ENCODE measurements around the gene EPHA6.

The EPHA6 gene

DNA sequence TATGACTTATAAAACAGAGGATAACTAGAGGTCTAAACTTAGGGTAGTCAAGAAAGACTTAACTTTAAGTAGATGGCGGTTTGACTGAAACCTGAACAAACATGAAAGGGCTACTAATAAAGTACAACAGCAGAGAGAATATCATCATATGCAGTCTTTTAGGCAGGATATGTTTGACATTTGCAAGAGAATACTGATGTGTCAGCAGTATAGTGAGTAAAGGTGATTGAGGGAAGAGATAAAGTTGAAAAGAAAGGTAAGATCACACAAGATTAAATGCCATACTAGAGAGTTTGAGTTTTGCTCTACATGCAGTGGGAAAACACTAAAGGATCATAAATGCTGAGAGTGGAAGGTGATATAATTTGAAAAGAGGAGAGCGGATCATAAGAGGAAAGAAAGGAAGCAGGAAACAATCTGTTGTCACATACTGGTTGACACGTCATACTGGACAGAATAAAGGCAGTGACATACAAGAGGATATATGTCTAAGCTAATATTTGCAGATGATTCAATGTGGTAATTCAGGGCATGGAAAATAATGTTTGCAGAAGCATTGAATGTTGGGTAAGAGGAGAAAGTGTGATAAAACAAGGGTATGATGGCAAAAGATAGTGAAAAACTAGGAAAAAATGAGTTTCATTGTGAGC lies 223.0 kb downstream of the EPHA6 start:
- DNase-seq = peak; percentile 32

DNA sequence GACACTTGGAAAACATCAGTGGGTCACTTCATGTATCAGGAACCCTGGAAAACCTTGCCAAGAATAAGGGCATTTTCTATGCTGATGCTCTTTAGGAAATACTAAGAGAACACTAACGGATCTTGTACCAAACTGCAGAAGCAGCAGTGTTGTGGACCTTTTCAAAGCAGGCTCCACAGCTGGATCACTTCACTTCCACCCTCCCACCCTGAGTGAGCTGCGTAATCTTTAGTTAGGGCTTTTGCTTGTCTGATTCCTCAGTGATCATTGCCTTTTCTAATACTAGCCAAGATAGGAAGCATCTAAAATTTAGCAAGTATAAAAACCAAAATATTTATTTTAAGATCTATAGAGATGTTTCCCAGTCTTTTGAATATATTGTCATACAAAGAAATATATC lies 229.0 kb downstream of the EPHA6 start:
- no peak for DNase-seq

DNA sequence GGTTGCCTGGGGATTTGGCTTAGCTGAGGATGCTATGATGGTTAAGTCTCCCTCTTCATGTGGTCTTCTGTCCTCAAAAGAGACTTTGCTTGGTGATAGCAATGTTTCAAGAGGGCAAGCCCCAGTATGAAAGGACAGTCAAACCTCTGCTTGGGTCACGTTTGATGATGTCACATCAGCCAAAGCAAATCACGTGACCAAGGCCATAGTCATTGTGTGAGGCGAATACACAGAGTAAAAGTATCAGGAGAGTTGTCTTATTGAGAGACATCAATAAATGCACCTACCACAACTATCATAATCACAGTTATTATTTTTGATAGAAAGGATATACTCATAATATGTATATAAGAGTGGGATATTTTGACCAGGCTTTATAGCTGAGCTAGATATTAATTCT lies 243.0 kb downstream of the EPHA6 start:
- DNase-seq = no peak

DNA sequence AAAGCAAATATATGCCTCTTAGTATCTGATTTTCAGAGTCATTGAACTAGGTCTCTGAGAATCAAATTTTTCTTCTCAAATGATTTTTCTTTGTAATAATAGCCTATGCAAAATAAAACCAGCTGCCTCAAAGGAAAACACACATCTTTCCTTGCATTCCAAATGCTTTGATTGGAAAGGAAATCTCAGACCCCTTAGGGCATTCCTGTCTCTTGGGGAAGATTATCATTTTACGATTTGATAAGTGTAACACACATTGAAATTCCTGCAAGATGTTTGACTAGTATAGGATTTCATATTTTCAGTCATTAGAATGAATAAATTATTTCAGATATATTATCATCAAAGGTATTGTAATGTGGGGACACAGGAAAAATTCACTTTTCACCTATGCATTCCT lies 244.8 kb downstream of the EPHA6 start:
- DNase-seq = no peak

DNA sequence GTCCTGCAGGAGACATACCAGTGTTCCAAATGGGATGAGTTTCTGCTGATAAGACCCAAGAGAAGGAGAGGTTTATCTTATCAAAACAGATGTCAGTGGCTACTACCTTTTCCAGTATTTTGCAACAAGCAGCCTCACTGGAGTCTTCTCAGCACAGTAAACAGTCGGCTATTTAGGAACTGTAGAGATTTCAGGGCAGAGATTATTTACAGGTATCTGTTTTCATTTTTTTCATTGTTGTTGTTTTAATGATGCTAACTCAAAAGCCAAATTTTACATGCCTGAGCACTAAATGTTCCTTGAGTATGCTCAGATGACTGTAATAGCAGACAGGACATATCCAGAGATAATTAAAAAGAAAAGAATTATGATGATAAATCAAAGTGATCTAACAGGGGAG lies 252.1 kb downstream of the EPHA6 start:
- no peak for DNase-seq

DNA sequence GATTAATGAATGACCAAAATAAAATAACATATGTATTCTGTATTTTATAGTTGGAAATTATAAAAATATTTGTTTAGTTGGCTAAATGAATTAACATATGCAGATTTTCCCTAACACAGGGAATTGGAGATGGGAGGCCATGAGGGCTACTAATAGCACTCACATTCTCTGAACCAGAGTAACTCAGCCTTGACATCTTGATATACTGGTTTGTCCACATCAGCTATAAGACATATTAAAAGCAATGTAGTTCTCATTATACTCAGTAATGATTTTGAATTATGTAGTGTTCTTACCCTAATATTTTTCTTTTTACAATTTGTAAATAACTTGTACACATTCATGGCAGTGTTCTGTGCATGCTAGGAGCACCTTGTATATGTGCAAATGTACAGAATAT lies 255.9 kb downstream of the EPHA6 start:
- no peak for DNase-seq

DNA sequence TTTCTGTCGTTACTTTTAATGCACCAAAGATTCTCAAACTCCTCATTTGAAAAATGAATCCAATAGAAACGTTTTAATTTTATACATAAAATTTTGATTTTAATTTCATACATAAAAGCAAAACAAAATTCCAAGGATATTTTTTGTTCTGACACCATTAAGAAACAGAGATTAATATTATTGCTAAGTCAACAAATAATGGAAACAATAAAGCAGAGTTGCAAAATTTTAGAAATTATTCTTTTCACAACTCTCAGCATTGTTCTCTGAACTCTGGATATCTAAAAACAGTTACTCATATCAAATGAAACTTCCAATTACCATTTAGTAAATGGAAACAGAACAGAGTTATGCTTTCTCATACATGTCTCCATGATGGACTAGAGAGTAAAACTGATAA lies 260.2 kb downstream of the EPHA6 start:
- no peak for DNase-seq

DNA sequence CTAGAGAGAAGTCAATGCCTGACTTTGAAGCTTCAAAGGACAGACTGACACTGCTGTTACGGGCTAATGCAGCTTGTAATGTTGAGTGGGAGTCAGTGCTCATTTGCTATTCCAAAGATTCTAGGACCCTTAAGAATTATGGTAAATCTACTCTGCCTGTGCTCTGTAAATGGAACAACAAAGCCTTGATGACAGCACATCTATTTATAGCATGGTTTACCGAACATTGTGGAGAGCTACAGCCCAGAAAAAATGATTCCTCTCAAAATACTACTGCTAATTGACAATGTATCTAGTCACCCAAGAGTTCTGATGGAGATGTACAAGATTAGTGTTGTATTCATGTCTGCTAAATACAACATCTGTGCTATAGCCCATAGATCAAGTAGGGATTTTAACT lies 262.3 kb downstream of the EPHA6 start:
- DNase-seq = no peak

DNA sequence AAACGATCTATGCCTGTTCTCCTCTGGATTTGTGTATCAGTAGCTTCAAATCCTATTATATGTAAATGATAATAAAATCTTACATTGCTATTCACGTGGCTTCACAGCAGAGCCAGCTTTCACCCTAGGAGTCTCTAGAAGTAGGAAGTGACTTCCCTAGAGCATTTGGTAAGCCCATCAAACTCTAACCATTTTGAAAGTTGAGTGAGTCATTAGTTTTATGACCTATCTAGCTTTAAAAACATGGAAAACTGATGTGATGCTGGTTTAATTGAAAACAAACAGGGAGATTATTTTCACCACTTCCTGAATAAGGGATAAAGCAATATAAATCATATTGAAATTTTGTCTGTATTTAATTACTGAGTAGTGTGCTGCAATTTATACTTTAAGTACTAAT lies 275.2 kb downstream of the EPHA6 start:
- DNase-seq = no peak

DNA sequence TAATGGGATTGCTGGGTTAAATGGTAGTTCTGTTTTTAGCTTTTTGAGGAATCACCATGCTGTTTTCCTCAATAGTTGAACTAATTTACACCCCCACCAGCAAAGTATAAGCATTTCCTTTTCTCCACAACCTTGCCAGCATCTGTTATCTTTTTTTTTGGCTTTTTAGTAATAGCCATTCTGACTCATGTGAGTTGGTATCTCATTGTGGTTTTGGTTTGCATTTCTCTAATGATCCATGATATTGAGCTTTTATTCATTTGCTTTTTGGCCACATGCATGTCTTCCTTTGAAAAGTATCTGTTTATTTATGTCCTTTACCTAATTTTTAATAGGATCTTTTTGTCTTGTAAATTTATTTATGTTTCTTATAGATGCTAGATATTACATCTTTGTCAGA lies 288.2 kb downstream of the EPHA6 start:
- no peak for DNase-seq

DNA sequence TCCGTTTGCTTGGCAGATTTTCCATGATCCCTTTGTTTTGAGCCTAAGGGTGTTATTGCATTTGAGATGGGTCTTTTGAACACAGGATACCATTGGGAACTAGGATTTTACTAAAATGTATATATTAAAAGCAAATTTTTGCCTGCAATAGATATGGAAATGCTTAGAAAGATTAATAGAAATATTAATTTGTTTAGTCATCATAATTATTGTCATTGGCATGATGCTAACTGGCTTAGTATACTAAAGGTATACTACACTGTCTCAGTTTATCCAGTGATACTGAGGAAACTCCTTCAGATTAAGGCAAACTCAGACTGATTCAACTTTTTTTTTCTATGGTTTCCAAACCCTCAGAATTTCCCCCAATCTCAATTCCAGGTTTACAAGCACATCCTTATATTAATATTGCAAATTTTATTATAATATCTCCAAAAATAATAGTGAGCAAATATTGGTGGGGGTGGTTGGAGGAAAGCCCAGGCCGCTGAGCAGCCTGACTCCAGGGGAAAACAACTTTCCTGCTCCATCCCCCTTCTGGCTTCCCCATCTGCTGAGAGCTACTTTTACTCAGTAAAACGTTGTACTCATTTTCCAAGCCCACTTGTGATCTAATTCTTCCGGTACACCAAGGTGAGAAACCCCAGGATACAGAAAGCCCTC lies 291.7 kb downstream of the EPHA6 start:
- DNase-seq = no peak

DNA sequence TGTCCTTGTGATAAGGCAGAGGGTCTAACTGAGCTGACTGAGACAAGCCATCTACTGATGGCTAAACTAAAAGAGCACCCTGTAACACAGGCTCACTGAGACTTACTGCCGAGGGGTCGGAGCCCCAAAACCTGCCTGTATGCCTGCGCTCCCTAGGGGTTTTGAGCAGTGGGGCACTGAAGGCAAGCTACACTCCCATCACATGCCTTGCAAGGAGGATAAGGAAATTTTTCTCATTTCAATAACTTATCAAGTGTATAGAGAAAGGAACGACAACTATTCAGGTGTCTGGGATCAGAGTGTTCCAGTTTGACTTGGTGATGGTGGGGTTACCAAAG lies 292.2 kb downstream of the EPHA6 start:
- DNase-seq = no peak

DNA sequence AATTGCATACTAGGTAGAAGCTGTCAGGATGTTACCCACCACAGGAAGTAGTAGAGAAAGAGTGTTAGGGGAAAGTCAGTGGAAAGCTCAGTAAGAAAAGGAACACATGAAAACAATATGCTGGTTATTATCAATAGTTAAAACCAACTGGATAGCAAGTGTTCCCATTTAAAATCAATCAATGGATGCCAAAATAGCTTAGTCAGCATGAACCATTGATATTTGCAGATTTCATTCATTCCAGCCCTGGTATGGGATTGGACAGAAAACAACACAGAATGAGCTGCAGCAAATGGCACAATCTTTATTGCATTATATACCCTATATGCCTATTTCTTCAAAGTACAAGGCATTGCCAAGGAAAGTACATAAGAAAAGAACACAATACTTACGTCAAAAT lies 293.7 kb downstream of the EPHA6 start:
- DNase-seq = no peak

DNA sequence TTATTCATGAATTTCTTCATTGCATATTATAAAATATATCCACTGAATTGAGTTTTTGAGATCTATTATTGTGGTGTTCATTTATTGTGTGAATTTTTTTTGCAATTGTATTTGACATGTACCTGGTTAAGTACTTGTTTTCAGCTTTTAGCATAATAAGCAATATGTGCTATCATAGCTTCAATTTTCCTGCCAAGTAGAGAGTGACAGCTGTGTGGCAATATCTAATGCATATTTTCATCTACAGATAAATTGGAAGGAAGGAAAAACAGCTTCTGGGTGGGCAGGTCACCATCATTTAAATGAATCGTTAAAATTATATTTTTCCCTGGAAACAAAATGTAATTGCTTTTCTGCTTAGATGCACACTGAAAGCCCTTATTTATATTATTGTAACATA lies 296.9 kb downstream of the EPHA6 start:
- no peak for DNase-seq

DNA sequence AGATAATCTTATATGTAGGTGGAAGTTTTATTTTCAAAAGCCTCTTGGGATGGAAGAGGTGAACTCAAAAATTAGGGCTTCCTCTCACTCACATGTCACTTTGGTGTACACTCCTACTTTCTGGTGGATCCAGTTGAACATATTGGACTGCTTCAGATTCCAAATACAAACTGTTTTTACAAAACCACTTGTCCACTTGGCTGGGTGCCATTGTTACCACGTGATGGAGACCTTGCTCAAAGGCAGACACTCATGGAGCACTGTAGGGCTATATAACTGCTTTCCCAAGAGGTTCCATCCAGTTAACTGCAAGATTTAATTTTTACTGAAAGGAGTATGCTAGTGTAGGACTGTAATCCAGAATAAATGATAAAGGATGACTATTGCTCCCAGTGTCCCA lies 307.0 kb downstream of the EPHA6 start:
- DNase-seq = no peak

DNA sequence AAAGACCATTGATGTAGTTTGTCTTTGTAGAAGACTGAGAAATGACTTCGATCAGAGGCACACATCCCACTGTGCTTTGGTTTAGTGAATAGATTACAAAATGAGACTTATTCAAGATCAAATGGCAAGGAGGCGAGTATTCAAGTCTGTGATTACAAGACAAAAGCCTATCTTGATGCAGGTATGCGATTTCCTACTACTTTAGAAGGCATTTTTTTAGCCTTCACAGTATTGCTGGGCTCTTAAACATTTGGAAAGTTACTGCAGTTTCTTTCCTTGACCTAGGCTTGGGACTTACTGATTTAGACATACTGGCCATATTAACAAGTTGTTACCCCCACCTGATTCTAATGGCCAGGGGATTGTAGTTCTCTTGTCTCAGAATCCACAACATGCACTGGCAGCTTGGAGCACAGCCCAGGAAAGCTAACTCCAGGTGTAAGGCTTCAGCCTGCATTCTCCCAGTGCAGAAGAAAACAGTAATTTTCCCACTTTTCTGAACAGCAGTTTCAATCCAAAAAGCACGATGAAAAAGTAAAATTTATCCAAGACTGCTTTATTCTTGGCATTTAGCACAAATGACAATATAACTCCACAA lies 311.6 kb downstream of the EPHA6 start:
- DNase-seq = no peak

DNA sequence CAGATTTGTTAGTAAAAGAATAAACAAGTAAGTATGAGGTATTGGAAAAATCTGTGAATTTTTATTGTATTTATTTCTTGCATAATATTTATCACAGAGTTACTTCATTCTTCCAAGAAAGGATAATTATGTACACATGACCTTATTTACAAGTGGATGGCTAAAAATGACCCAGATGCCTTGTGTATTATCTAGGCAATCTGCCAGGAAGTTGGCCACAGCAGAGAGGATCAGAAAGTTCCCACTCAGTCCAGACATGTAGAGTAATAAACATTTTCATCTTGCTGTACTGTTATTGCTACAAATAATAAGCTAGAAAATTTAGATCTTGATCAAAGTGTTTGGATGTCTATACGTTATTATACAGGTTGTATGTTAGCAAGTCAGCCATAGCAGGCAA lies 317.1 kb downstream of the EPHA6 start:
- no peak for DNase-seq

DNA sequence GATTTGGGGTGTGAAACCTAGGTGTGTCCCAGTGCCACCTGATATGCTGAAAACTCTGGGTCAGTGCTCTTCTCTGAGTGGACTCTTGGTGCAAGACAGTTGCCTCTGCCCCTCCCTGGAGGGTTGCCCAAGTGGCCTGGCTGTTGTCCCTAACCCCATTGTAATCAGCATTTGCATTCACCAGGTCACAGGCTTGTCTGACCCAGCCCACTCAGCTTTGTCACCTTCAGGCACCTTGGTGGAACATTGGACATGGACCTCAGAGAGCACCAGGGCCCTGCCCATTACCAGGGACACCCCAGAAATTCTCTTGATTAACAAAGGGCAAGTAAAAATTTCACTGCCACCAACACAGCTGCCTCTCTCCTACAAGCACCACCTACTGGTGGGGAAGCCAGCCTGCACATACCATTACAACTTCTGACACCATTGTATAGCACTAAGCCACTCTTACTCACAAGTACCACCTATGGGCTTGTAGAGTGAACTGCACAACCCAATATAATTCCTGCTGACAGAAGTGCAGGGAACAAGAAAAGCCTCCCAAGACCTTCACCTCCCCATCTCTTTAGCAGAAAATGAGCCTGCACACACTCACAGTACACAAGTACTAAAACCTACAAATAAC lies 324.6 kb downstream of the EPHA6 start:
- DNase-seq = no peak

DNA sequence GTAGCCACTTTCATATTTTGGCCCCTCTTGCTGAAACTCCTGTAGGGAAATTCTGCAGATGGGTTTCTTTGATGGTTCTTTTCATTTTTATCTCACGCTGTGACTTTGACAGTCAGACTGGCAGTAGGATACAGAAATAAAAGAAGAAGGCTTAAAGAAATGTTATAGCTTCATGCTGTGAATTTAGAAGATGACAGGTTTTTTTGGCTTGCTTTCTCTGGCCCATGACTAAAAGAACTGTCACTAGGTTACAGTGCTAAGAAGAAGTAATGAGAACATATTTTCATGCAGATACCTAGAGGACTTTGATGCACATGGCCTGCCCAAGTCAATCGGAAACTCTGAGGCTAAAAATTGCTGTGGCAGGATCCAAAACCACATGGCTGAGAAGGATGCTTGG lies 334.5 kb downstream of the EPHA6 start:
- no peak for DNase-seq

DNA sequence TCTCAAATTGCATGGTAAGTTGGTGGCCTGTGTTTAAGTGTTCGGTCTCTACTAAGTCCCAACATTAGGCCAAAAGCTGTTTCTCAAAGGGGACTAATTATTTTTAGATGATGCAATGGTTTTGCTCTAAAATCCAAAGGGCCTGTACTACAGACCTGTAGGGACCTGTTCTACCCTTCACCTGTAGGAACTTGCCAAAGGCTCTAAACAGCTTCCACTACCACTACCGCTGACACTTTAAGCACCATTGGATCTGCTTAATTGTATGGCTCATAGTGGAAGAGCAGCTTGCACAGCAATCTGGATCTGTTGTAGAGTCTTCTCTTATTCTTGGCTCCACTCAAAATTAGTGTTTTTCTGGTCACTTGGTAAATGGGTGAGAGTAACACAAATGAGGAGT lies 346.8 kb downstream of the EPHA6 start:
- no peak for DNase-seq

DNA sequence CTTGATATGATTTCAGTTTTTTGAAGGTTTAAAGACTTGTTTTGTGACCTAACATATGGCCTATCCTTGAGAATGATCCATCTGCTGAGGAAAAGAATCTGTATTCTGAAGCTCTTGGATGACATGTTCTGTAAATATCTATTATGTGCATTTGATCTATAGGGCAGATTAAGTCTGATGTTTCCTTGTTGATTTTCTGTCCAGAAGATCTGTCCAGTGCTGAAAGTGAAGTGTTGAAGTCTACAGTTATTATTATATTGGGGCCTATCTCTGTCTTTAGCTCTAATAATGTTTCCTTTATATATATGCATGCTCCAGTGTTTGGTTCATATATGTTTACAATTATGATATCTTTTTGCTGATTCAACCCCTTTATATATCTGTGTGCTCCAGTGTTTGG lies 362.8 kb downstream of the EPHA6 start:
- no peak for DNase-seq

DNA sequence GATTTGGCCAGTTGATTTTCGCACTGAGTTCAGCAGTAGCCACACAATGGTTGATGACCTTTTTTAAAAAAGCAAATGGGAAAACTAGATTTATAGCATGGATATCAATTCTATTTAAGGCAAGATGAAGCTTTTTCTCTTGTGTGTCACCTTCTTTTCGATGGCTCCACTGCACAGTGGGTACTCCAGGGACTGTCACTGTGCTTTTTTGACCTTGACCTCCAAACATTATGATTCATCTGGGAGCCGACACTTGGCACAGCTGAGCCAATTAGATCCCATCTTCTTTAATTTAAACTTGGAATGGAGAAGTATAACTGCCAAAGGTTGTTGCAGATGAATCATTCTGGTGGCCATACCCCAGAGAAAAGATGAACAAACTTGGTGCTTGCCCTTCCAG lies 367.3 kb downstream of the EPHA6 start:
- DNase-seq = no peak

DNA sequence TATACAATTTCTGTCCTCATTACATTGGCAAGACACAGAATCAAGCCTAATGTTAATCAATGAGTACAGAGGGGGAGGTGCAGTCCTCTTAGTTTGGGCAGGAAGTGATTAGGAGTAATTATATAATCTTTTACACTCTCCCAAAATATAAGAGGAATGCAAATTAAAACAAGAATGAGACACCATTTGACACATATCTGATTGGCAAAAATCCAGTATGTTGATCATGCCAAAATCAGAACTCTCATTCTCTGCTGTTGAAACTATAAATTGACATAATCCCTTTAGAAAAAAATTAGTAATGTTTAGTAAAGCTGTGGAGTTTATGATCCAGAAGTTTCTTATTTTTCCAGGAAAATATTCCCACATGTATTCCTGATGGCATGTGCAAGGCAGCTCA lies 373.4 kb downstream of the EPHA6 start:
- no peak for DNase-seq

DNA sequence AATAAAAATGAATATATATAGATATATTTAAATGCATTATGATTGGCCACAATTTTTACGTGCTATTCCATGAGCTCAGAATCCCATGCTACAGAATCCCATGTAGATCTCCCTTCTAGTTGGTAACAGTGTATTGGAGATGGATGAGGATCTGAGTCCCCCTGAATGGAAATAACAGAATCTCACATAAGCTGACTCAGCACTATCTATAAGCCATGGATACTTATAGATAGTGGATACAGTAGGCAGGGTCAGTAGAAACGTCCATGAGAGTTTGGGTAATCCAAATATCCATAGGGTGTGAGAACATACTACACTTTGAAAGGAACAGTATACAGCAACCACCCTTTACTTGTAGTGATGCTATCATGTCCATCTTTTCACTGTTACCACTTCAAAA lies 375.4 kb downstream of the EPHA6 start:
- no peak for DNase-seq

DNA sequence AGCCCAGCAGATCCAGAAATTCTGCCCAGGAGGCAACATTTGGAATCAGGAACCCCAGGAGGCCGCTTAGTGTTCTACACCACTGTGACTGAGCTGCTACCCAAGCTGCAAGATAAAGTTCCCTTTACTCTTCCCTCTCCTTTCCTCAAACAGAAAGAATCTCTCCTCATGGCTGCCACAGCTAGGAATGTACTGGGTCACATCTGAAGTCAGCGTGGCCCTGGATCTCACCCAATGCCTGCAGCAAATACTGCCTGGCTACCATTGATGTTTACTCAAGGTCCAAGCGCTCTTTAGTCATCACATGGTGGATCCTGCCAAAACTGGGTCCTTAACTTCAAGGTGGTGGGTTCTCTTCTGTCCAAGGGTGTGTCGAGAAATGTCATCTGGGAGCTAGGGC lies 382.7 kb downstream of the EPHA6 start:
- DNase-seq = no peak
